Neuronal stem cell (in vitro differentiated cells): ENCODE results near the gene MTX2.

Source experiments
- DNase-seq: peaks from one replicate; pipeline ENCODE4 v3.0.0-alpha.2; 2013; ENCODE audit warnings: low spot score
- H2AFZ ChIP-seq: one replicate; pipeline ENCODE4 v1.6.1; 2013; ENCODE audit warnings: mild to moderate bottlenecking, low read length, inconsistent platforms
- H2AK5ac ChIP-seq: 2 replicates; pipeline ENCODE4 v1.6.1; 2013; ENCODE audit warnings: low read depth, mild to moderate bottlenecking, inconsistent platforms, low read length, moderate library complexity, mixed read lengths
- H2BK120ac ChIP-seq: 2 replicates; pipeline ENCODE4 v1.6.1; 2013; ENCODE audit warnings: low read depth, mild to moderate bottlenecking, inconsistent platforms, low read length, moderate library complexity, mixed read lengths
- H2BK12ac ChIP-seq: one replicate; pipeline ENCODE4 v1.6.1; 2013; ENCODE audit warnings: low read length, inconsistent platforms
- H2BK15ac ChIP-seq: 2 replicates; pipeline ENCODE4 v1.6.1; 2013; ENCODE audit warnings: mild to moderate bottlenecking, low read length, inconsistent platforms, mixed read lengths
- H2BK5ac ChIP-seq: one replicate; pipeline ENCODE4 v1.6.1; 2013; ENCODE audit warnings: inconsistent platforms, mild to moderate bottlenecking, low read length, moderate library complexity
- H3K14ac ChIP-seq: one replicate; pipeline ENCODE4 v1.6.1; 2013; ENCODE audit warnings: low read length, inconsistent platforms
- H3K18ac ChIP-seq: 2 replicates; pipeline ENCODE4 v1.6.1; 2013; ENCODE audit warnings: low read length, inconsistent platforms
- H3K23ac ChIP-seq: 2 replicates; pipeline ENCODE4 v1.6.1; 2013; ENCODE audit warnings: low read depth, mild to moderate bottlenecking, mixed read lengths, low read length, inconsistent platforms; ENCODE audit not compliant: poor library complexity
- H3K27ac ChIP-seq: replicated peaks from 3 replicates; pipeline ENCODE4 v1.5.1; 2013; ENCODE audit warnings: low read length, inconsistent platforms
- H3K27me3 ChIP-seq, 3 experiments: 2 replicates each; pipeline ENCODE4 v1.6.1; 2013; ENCODE audit warnings: low read length in 3 of 3, mild to moderate bottlenecking in 2 of 3, inconsistent platforms in 1 of 3, low read depth in 1 of 3, mixed read lengths in 1 of 3, moderate library complexity in 1 of 3; ENCODE audit not compliant: control insufficient read depth in 3 of 3, insufficient read depth in 3 of 3
- H3K36me3 ChIP-seq, 2 donors: replicated peaks in 1 of 2; 2 replicates each; pipeline ENCODE4 v1.6.1; 2013; ENCODE audit warnings: low read length in 2 of 2; ENCODE audit not compliant: control insufficient read depth in 2 of 2, insufficient read depth in 2 of 2
- H3K4ac ChIP-seq: 2 replicates; pipeline ENCODE4 v1.6.1; 2013; ENCODE audit warnings: inconsistent platforms, mild to moderate bottlenecking, low read length, moderate library complexity
- H3K4me1 ChIP-seq, 2 donors: 1 replicate in 1 of 2; 2 replicates in 1 of 2; pipeline ENCODE4 v1.6.1; 2013; ENCODE audit warnings: low read length in 2 of 2, low read depth in 1 of 2; ENCODE audit not compliant: control insufficient read depth in 2 of 2, insufficient read depth in 1 of 2
- H3K4me2 ChIP-seq: one replicate; pipeline ENCODE4 v1.6.1; 2013; ENCODE audit warnings: mild to moderate bottlenecking, low read length, inconsistent platforms; ENCODE audit not compliant: insufficient read depth, poor library complexity, severe bottlenecking
- H3K4me3 ChIP-seq, 2 donors: 2 replicates each; pipeline ENCODE4 v1.5.1; 2013; ENCODE audit warnings: low read length in 2 of 2, mild to moderate bottlenecking in 2 of 2, inconsistent platforms in 1 of 2, moderate library complexity in 1 of 2
- H3K79me1 ChIP-seq: one replicate; pipeline ENCODE4 v1.6.1; 2013; ENCODE audit warnings: low read depth, mild to moderate bottlenecking, inconsistent platforms, low read length, moderate library complexity
- H3K9ac ChIP-seq: one replicate; pipeline ENCODE4 v1.6.1; 2013; ENCODE audit warnings: mild to moderate bottlenecking, low read depth, low read length, inconsistent platforms; ENCODE audit not compliant: poor library complexity
- H3K9me3 ChIP-seq, 2 donors: replicated peaks in 1 of 2; 2 replicates each; pipeline versions ENCODE3 to v1.6.1; 2013; ENCODE audit warnings: low read length in 2 of 2, mild to moderate bottlenecking in 2 of 2, inconsistent platforms in 1 of 2, low read depth in 1 of 2, mixed read lengths in 1 of 2, moderate library complexity in 1 of 2; ENCODE audit not compliant: control insufficient read depth in 2 of 2, insufficient read depth in 1 of 2
- H4K8ac ChIP-seq: one replicate; pipeline ENCODE4 v1.6.1; 2013; ENCODE audit warnings: low read depth, mild to moderate bottlenecking, inconsistent platforms, low read length, moderate library complexity
- H4K91ac ChIP-seq: one replicate; pipeline ENCODE4 v1.6.1; 2013; ENCODE audit warnings: low read length, low read depth, mild to moderate bottlenecking, inconsistent platforms; ENCODE audit not compliant: poor library complexity
- WGBS, 2 donors: extraction: QIAGEN DNeasy Blood & Tissue Kit; methylation state at CpG; one replicate each; pipeline ENCODE4 v1.1.7; 2013; ENCODE audit warnings: missing lambda C conversion rate in 2 of 2, mixed read lengths in 1 of 2; ENCODE audit not compliant: insufficient read length in 2 of 2, insufficient replicate concordance in 1 of 2; ENCODE audit errors: extremely low coverage in 2 of 2; 5-methylcytosine and 5-hydroxymethylcytosine counted together

Gene MTX2

DNA sequence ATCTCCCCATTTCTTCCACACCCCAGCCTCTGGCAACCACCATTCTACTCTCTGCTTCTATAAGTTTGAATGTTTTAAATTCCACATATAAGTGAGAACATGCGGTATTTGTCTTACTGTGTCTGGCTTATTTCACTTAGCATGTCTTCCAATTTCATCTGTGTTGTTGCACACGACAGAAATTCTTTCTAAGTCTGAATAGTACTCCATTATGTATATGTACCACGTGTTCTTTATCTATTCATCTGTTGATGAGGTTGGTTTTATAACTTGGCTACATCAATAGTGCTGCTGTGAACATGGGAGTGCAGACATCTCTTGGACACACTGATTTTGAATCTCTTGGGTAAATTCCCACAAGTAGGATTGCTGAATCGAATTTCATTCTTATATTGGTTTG lies 31.8 kb upstream of the MTX2 start:
- no peaks in the 10 kb centered on the region for H3K9me3 ChIP-seq
- H2BK5ac ChIP-seq = no peak overlapping the region
- peaks cover 0 to 3% (median 0%) of the 10 kb centered on the region in 3 experiments for H3K27me3 ChIP-seq
- no peak overlapping the region for H3K14ac ChIP-seq
- WGBS, 2 donors = no CpG with 5 or more reads among the region's 4 CpGs
- no peaks in the 10 kb centered on the region for H3K36me3 ChIP-seq
- H3K4me1 ChIP-seq = no peaks in the 10 kb centered on the region
- no peak overlapping the region for H2BK15ac ChIP-seq
- no peak overlapping the region for H2AFZ ChIP-seq
- DNase-seq = no peak
- H3K4ac ChIP-seq = no peak overlapping the region
- no peak overlapping the region for H2AK5ac ChIP-seq
- H2BK120ac ChIP-seq = no peak overlapping the region
- no peak overlapping the region for H3K18ac ChIP-seq
- H3K23ac ChIP-seq = no peak overlapping the region
- H3K27ac ChIP-seq = no peak overlapping the region
- H2BK12ac ChIP-seq = no peak overlapping the region
- no peak overlapping the region for H4K8ac ChIP-seq
- no peak overlapping the region for H3K9ac ChIP-seq
- no peak overlapping the region for H3K4me2 ChIP-seq
- H3K79me1 ChIP-seq = no peaks in the 10 kb centered on the region
- no peak overlapping the region for H3K4me3 ChIP-seq
- H4K91ac ChIP-seq = no peak overlapping the region

DNA sequence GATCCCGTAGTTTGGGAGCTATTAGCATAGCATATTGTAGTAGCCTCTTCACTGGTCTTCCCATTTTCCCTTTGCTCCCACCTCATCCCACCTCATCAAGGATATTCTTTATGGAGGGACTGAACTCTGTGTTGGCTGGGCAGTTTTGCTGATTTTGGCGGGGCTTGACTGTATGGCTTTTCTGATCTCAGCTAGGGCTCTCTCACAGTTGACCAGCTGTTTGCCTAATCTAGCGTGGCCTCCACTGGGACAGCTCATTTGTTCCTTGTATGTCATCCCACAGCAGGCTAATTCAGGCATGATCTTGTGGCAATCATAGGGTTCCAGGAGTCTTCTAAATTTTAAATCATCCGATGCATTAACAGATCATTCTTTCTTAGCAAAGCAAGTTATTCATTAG lies 30.2 kb upstream of the MTX2 start:
- Histone ChIP-seq H3K79me1 (no peaks in the 10 kb centered on the region), H4K91ac (no peak overlapping the region), H3K14ac (no peak overlapping the region), H3K4me2 (no peak overlapping the region), H3K36me3 (no peaks in the 10 kb centered on the region), H3K18ac (no peak overlapping the region), H3K27me3 (peaks cover 0 to 9% (median 0%) of the 10 kb centered on the region in 3 experiments), H3K27ac (no peak overlapping the region), H2BK5ac (no peak overlapping the region), H4K8ac (no peak overlapping the region), H3K9me3 (no peaks in the 10 kb centered on the region), H2AK5ac (no peak overlapping the region), H2BK120ac (no peak overlapping the region), H2AFZ (no peak overlapping the region), H3K9ac (no peak overlapping the region), H2BK12ac (no peak overlapping the region), H2BK15ac (no peak overlapping the region), H3K4me1 (no peaks in the 10 kb centered on the region), H3K4ac (no peak overlapping the region), H3K23ac (no peak overlapping the region), H3K4me3 (no peak overlapping the region)
- no CpG with 5 or more reads among the region's 4 CpGs for WGBS, 2 donors
- DNase-seq = no peak

DNA sequence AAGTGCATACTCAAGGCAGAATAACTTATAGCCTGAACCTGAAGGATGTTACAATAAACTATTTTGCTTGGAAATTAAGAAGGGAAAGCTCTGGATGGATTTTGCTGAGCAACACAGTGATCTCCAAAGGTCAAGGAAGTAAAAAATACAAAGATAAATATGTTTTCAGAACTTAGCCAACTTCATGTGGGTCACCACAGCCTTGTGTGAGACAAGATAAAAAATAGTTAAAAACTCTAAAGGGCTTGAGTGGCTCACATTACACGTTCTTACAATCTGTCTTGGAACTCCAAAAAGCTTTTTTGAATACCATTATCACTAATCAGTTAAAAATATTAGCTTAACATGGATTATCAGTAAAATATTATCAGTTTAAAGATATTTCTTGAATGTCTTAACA lies 28.9 kb upstream of the MTX2 start:
- Histone ChIP-seq H3K9me3 (no peaks in the 10 kb centered on the region), H3K4me3 (no peak overlapping the region), H2BK120ac (no peak overlapping the region), H3K4me1 (no peaks in the 10 kb centered on the region), H3K27ac (no peak overlapping the region), H3K36me3 (no peaks in the 10 kb centered on the region), H2BK12ac (no peak overlapping the region), H3K27me3 (peaks cover 0 to 15% (median 0%) of the 10 kb centered on the region in 3 experiments), H2AK5ac (no peak overlapping the region), H2AFZ (no peak overlapping the region), H4K8ac (no peak overlapping the region), H3K14ac (no peak overlapping the region), H3K18ac (no peak overlapping the region), H3K79me1 (no peaks in the 10 kb centered on the region), H3K4ac (no peak overlapping the region), H2BK15ac (no peak overlapping the region), H4K91ac (no peak overlapping the region), H3K9ac (no peak overlapping the region), H3K4me2 (no peak overlapping the region), H3K23ac (no peak overlapping the region), H2BK5ac (no peak overlapping the region)
- WGBS, 2 donors = no CpG with 5 or more reads among the region's 1 CpG
- no peak for DNase-seq

DNA sequence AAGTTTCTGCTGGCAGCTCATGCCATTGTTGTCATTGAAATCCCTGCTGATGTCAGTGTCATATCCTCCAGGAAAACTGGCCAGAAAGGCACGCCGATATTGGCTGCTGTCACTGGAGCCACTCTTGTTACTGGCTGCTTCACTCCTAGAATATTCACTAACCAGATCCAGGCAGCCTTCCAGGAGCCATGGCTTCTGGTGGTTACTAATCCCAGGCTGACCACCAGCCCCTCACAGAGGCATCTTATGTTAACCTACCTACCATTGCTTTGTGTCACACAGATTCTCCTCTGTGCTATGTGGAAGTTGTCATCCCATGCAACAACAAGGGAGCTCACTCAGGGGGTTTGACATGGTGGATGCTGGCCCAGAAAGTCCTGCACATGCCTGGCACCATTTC lies 27.0 kb upstream of the MTX2 start:
- H3K4me2 ChIP-seq = no peak overlapping the region
- no peak overlapping the region for H4K8ac ChIP-seq
- H3K14ac ChIP-seq = no peak overlapping the region
- H2AK5ac ChIP-seq = no peak overlapping the region
- H3K9me3 ChIP-seq = no peaks in the 10 kb centered on the region
- DNase-seq = no peak
- H3K9ac ChIP-seq = no peak overlapping the region
- H3K27ac ChIP-seq = no peak overlapping the region
- H3K4me1 ChIP-seq = no peaks in the 10 kb centered on the region
- H2AFZ ChIP-seq = no peak overlapping the region
- H2BK12ac ChIP-seq = no peak overlapping the region
- H2BK5ac ChIP-seq = no peak overlapping the region
- no peak overlapping the region for H4K91ac ChIP-seq
- H3K4ac ChIP-seq = no peak overlapping the region
- H2BK15ac ChIP-seq = no peak overlapping the region
- no peaks in the 10 kb centered on the region for H3K36me3 ChIP-seq
- WGBS, 2 donors = no CpG with 5 or more reads among the region's 2 CpGs
- no peak overlapping the region for H3K4me3 ChIP-seq
- H3K27me3 ChIP-seq = peaks cover 0 to 15% (median 0%) of the 10 kb centered on the region in 3 experiments
- no peaks in the 10 kb centered on the region for H3K79me1 ChIP-seq
- no peak overlapping the region for H3K18ac ChIP-seq
- no peak overlapping the region for H3K23ac ChIP-seq
- no peak overlapping the region for H2BK120ac ChIP-seq
